Ovary (tissue), 3 donors: Measurements from ENCODE around the gene EIF4EBP3.

Experiments used
- CTCF ChIP-seq, 3 donors: fragments of 450-650 bp in 2 of 3; fragments of 200-600 bp in 1 of 3; IDR thresholded peaks; one replicate each; pipeline versions ENCODE4 v1.5.1 to v1.8.0; 2016 to 2022; ENCODE audit warnings: antibody characterized with exemption in 3 of 3, mild to moderate bottlenecking in 1 of 3
- EP300 ChIP-seq: sonication (generic); formaldehyde crosslinking; IDR thresholded peaks from one replicate; pipeline ENCODE4 v1.6.1; 2017; ENCODE audit warnings: antibody characterized with exemption
- POLR2A ChIP-seq: fragments of 450-650 bp; IDR thresholded peaks from one replicate; pipeline ENCODE4 v1.6.1; 2017; ENCODE audit warnings: antibody characterized with exemption, mild to moderate bottlenecking, moderate library complexity
- donor health status: DM: no; HTN: no; CAD: no.

- TF ChIP-seq CTCF (IDR thresholded peaks at IDR 0.05), result no peak
- no peak for TF ChIP-seq POLR2A
- no peak for TF ChIP-seq EP300
Observed at GRCh38 chr5:140553657-140554056, 6.2 kb downstream of the EIF4EBP3 start.
